Activated CD4-positive, alpha-beta T cell treated with anti-CD3 and anti-CD28 coated beads for 1 hour (primary cell): Measurements from ENCODE around the gene SLC19A1.

ENCODE experiments used
- DNase-seq: peaks from one replicate; pipeline ENCODE4 v3.0.0-alpha.2; 2020

Gene SLC19A1

GRCh38 chr21:45515241-45516061 is 26.8 kb downstream of the SLC19A1 start:
- no peak for DNase-seq

DNA sequence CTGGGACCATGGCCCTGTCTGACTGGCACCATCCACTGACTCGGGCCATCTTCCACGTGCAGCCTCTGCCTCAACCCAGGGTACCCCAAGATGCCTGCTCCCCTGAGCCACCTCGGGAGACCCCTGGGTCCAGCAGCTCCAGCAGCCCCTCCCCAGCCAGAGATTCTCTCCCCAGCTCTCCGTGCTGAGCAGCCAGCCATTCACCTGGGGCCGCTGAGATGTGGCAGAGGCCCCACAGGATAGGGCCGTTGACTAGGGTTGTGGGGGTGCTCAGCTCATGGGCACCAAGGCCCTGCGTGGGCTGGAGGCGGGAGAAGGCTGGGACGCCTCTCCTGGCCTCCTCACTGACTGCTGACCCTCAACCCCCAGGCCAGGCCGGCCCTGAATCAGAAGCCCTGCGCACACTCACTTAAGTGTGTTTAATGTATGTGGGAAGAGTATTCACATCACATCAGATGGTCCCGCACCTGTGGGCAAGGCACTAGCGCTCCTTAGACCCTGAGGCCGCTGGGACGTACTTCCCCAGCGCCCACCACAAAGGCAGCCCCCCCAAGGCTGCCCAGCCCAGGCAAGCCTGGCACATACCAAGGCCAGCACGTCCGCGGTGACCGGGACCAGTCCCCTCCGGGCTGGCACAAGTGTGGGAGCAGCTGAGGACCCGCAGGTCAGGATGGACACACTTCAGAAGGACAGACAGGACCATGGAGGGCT is 27.8 kb downstream of the SLC19A1 start:
- no peak for DNase-seq

DNA sequence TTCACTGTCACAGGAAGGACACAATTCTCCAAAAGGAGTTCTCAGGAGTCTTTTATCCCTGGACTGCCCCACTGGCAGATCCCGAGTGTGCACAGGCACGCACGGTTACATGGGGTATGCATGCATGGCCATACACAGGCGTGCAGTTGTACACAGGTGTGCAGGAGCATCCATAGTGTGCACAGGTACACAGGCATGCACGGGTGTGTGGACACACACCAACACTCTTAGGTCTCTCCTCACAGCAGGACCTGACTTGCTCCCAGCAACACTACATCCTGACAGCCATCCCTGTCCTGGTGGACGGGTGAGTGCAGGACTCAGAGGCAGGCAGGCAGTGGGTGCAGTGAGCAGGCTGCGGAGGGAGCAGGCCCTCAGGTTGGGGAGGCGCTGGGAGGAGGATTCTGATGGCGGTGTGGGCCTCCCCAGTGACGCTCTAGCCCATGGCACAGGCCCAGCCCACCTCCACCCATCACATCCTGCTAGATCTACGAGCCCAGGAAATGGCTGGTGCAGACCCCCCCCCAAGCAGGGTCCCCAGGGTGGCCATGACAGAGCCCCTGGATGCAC is 28.4 kb downstream of the SLC19A1 start:
- no peak for DNase-seq

DNA sequence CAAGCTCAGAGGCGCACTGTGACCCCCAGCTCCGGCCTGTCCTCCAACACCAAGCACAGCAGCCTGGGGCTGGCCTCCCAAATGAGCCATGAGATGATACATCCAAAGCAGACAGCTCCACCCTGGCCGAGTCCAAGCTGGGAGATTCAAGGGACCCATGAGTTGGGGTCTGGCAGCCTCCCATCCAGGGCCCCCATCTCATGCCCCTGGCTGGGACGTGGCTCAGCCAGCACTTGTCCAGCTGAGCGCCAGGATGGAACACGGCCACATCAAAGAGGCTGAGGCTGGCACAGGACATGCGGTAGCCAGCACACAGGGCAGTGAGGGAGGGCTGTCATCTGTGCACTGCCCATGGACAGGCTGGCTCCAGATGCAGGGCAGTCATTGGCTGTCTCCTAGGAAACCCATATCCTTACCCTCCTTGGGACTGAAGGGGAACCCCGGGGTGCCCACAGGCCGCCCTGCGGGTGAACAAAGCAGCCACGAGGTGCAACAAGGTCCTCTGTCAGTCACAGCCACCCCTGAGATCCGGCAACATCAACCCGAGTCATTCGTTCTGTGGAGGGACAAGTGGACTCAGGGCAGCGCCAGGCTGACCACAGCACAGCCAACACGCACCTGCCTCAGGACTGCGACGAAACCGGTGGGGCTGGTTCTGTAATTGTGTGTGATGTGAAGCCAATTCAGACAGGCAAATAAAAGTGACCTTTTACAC is 29.1 kb downstream of the SLC19A1 start:
- DNase-seq = no peak

- DNase-seq = no peak
These were observed 29.6 kb downstream of the SLC19A1 start for GRCh38 chr21:45512626-45513002.

GRCh38 chr21:45511661-45512431 is 30.4 kb downstream of the SLC19A1 start:
- DNase-seq = no peak

DNA sequence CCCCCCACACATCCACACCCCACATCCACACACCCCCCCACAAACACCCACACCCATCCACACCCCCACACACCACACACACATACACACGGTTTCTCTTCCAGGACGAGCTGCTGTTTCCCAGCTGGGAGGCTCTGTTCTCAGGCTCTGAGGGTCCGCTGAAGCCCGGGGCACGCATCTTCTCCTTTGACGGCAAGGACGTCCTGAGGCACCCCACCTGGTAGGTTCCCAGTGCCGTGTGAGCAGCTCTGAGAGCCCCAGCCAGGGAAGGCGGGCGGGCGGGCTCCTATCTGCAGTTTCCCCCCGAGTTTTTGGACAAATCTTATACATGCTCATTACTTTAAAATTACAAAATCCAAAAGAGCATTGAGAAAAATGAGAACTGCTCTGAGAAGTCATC is 31.2 kb downstream of the SLC19A1 start:
- no peak for DNase-seq

DNA sequence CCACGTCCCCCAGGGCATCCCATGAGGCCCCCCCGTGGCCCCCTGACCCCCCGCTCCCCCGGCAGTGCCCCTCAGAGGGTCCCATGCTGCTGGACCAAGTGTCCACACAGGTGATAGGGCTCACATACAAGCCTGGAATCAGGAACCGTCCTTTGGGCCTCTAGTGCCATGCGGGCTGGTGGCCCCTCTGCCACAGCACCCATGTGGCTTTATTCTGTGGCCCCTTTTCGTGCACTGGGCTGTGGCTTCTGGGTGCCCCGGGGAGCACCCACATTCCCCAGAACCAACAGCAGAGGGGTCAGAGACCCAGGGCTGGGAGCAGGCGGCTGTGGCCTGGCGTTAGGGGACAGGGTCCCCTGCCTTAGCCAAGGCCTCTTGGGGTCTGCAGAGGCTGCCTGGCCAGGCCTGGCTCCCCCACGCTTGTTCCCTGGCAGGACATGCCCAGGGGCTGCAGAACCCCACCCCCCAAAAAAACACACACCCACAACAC is 31.7 kb downstream of the SLC19A1 start:
- no peak for DNase-seq

DNA sequence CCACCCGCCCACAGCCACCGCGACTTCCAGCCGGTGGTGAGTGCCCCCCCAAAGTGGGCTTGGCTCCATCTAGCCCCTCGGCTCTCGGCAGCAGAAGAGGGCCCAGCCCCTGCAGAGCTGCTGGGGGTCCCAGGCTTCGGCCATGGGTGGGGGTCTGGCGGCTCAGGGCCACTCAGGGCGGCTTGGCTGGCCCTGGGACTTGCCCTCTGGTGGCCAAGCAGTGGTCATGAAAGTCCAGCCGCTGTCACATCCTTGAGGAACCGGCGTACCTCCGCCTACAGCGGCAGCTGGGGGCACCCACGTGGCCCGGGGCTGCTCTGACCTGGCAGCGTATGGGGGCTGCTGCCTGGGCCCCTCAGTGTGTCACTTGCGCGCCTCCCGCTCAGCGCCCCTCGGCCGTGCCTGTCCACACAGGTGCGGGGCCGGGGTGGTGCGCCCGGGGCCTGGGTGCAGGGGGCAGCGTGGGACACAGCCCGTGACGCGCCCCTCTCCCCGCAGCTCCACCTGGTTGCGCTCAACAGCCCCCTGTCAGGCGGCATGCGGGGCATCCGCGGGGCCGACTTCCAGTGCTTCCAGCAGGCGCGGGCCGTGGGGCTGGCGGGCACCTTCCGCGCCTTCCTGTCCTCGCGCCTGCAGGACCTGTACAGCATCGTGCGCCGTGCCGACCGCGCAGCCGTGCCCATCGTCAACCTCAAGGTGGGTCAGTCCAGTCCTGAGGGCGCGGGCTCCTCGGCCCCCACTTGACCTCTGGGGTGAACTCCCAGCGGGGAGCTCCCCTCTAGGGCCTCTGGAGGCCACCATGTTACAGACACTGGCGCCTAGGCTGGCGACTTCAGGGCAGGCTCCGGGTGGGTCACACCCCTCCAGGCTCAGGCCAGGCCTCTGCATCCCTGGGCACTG is 32.4 kb downstream of the SLC19A1 start:
- no peak for DNase-seq

GRCh38 chr21:45508607-45509565 is 33.4 kb downstream of the SLC19A1 start:
- no peak for DNase-seq

GRCh38 chr21:45507888-45508508 is 34.2 kb downstream of the SLC19A1 start:
- no peak for DNase-seq

- DNase-seq = no peak
These were observed 34.7 kb downstream of the SLC19A1 start for GRCh38 chr21:45507523-45507875.

GRCh38 chr21:45506836-45507522 is 35.3 kb downstream of the SLC19A1 start:
- DNase-seq = no peak

GRCh38 chr21:45506241-45506817 is 35.9 kb downstream of the SLC19A1 start:
- DNase-seq = no peak

GRCh38 chr21:45505416-45506021 is 36.7 kb downstream of the SLC19A1 start:
- no peak for DNase-seq

DNA sequence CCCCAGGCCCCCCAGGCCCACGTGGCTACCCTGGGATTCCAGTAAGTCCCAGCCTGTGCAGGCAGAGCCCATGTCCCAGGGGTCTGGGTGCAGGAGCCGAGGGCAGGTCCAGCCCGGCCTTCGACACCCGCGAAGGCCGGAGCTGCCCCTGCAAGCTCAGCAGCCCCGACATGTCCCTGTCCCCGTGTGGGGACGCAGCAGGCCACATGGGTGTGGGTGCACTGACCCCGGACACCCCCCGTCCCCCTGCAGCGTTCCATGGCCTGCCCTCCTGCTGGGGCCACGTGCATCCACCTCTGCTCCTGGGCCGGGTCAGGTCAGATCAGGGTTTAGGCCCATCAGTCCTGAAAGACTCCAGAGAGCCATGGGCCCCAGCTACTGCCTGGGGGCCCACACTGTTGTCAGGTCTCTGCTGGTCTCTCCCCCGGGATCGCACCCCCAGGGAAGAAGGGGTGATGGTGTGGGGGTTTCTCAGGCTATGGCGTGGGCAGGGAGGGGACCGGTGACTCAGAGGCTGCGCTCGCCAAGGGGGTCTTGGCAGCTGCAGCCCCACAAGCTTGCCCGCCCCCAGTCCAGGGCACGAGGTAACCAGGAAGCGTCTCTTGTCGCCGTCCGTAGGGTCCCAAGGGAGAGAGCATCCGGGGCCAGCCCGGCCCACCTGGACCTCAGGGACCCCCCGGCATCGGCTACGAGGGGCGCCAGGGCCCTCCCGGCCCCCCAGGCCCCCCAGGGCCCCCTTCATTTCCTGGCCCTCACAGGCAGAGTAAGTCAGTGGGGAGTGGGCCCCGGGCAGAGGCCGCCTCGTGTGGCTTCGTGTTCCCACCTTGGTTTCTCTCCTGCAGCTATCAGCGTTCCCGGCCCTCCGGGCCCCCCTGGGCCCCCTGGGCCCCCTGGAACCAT is 37.5 kb downstream of the SLC19A1 start:
- no peak for DNase-seq

- DNase-seq = no peak
These were observed 38.2 kb downstream of the SLC19A1 start for GRCh38 chr21:45504021-45504515.
